Mammary epithelial cell (primary cell): Measurements from ENCODE around the gene ASB8.

ENCODE experiments used
- CTCF ChIP-seq, 2 donors: IDR thresholded peaks in 1 of 2; conservative IDR thresholded peaks in 1 of 2; 2 replicates each; pipeline ENCODE4 v1.5.1; 2011 to 2012; ENCODE audit warnings: inconsistent platforms in 2 of 2, low read length in 2 of 2, mild to moderate bottlenecking in 2 of 2, control low read depth in 1 of 2, low read depth in 1 of 2; ENCODE audit not compliant: insufficient read depth in 1 of 2; ENCODE audit errors: extremely low read depth in 1 of 2
- EZH2 ChIP-seq: IDR thresholded peaks from 2 replicates; pipeline ENCODE4 v1.6.1; 2012; ENCODE audit warnings: low read length, inconsistent platforms, borderline replicate concordance

DNA sequence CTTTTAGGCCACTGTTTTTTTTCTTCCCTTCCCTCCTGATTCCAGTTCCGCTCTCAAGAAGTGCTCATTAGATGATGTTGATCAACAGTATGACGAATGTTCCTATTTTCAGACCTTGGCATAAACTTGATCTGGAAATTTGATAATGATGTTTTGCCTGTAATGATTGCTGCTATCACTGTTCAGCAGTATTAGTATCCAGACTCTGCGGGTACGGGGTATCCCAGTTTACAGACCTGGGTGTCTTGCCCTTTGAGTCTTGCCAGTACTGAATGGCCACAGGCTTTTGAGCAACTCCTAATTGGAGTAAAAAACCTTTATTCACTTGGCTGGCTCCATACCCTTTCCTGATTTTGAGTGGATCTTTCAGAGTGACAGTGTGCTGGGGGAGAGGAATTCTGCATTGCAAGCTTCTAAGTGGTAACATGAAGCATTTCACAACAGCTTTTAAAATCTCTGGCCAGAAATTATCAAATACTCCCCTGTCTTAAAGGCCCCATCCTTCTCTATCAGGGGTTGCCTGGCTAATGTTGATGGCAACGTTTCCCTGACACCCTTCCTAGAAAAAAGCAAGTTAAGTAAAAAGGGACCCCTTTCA, 5.9 kb upstream of the ASB8 start:
- TF ChIP-seq CTCF (conservative IDR thresholded peaks at IDR 0.05 in 1 of 2, IDR thresholded peaks at IDR 0.05 in 1 of 2; ENCODE audit: extremely low read depth in 1 of 2, insufficient read depth in 1 of 2, low read depth in 1 of 2, low read length in 2 of 2), result no peak
- TF ChIP-seq EZH2, result no peak
